Osteocyte (in vitro differentiated cells): ENCODE results near the gene CMTM7. TPM values are rescaled to one million over a fixed set of nuclear protein-coding genes. Genes with fewer than 3 reads are reported as not detected.

Experiments
- DNase-seq: peaks from one replicate; pipeline ENCODE4 v3.0.0; 2021; ENCODE audit warnings: mixed read lengths; ENCODE audit not compliant: unreplicated experiment; ENCODE audit errors: extremely low spot score
- H3K27ac Mint-ChIP-seq: one replicate; pipeline ENCODE4 v1.8.0; 2021; ENCODE audit warnings: mild to moderate bottlenecking, mixed read lengths; ENCODE audit not compliant: unreplicated experiment
- H3K27me3 Mint-ChIP-seq: one replicate; pipeline ENCODE4 v1.8.0; 2021; ENCODE audit warnings: mixed read lengths; ENCODE audit not compliant: unreplicated experiment
- H3K36me3 Mint-ChIP-seq: one replicate; pipeline ENCODE4 v1.8.0; 2021; ENCODE audit warnings: mixed read lengths; ENCODE audit not compliant: unreplicated experiment
- H3K4me1 Mint-ChIP-seq: one replicate; pipeline ENCODE4 v1.8.0; 2021; ENCODE audit warnings: mixed read lengths; ENCODE audit not compliant: unreplicated experiment
- H3K4me3 Mint-ChIP-seq: one replicate; pipeline ENCODE4 v1.8.0; 2021; ENCODE audit warnings: mild to moderate bottlenecking, moderate library complexity, mixed read lengths; ENCODE audit not compliant: unreplicated experiment
- H3K9me3 Mint-ChIP-seq: one replicate; pipeline ENCODE4 v1.8.0; 2021; ENCODE audit warnings: mixed read lengths; ENCODE audit not compliant: unreplicated experiment
- CTCF ChIP-seq: fragments of 200-600 bp; sonication (generic); IDR thresholded peaks from 2 replicates; pipeline ENCODE4 v1.5.0; 2021; ENCODE audit warnings: antibody characterized with exemption, mild to moderate bottlenecking, moderate library complexity
- total RNA-seq: library from RNA; stranded (reverse); gene quantifications from 2 replicates; pipeline ENCODE4 v1.2.1, GENCODE V29; 2021

CMTM7 gene
- total RNA-seq, 1 donor from 2014 or later: 17.8 TPM

- Mint-ChIP-seq H3K36me3 (no peaks in the 10 kb centered on the region), H3K27me3 (no peaks in the 10 kb centered on the region), H3K27ac (peak overlapping the region; percentile 93), H3K4me1 (peaks cover 23% of the 10 kb centered on the region), H3K4me3 (peak overlapping the region; percentile 73), H3K9me3 (no peaks in the 10 kb centered on the region)
- DNase-seq: no peak
- TF ChIP-seq CTCF: no peak
These were observed 9.5 kb downstream of the CMTM7 start for GRCh38 chr3:32401126-32401525.

- Mint-ChIP-seq H3K27ac (peak overlapping the region; percentile 93), H3K4me1 (peaks cover 23% of the 10 kb centered on the region), H3K4me3 (peak overlapping the region; percentile 73), H3K36me3 (no peaks in the 10 kb centered on the region), H3K27me3 (no peaks in the 10 kb centered on the region), H3K9me3 (no peaks in the 10 kb centered on the region)
- DNase-seq: peak; percentile 89
- no peak for TF ChIP-seq CTCF
These were observed 10.0 kb downstream of the CMTM7 start for GRCh38 chr3:32401556-32402081.

- TF ChIP-seq CTCF: no peak
- Mint-ChIP-seq H3K27ac (no peak overlapping the region), H3K4me3 (no peak overlapping the region), H3K36me3 (peaks cover 2% of the 10 kb centered on the region), H3K27me3 (no peaks in the 10 kb centered on the region), H3K9me3 (no peaks in the 10 kb centered on the region), H3K4me1 (peaks cover 23% of the 10 kb centered on the region)
- no peak for DNase-seq
These were observed 12.0 kb downstream of the CMTM7 start for GRCh38 chr3:32403663-32404062.

- no peak overlapping the region for H3K27ac Mint-ChIP-seq
- H3K9me3 Mint-ChIP-seq: no peaks in the 10 kb centered on the region
- TF ChIP-seq CTCF: no peak
- DNase-seq: no peak
- peaks cover 2% of the 10 kb centered on the region for H3K36me3 Mint-ChIP-seq
- H3K27me3 Mint-ChIP-seq: no peaks in the 10 kb centered on the region
- H3K4me1 Mint-ChIP-seq: peaks cover 18% of the 10 kb centered on the region
- no peak overlapping the region for H3K4me3 Mint-ChIP-seq
These were observed 13.1 kb downstream of the CMTM7 start for GRCh38 chr3:32404714-32405113.

GRCh38 chr3:32405155-32405554 lies 13.5 kb downstream of the CMTM7 start:
- Mint-ChIP-seq H3K27me3 (no peaks in the 10 kb centered on the region), H3K9me3 (no peaks in the 10 kb centered on the region), H3K4me1 (peaks cover 21% of the 10 kb centered on the region), H3K4me3 (no peak overlapping the region), H3K27ac (no peak overlapping the region), H3K36me3 (peaks cover 2% of the 10 kb centered on the region)
- no peak for TF ChIP-seq CTCF
- no peak for DNase-seq
